Upper lobe of left lung (tissue), 4 donors: Measurements from ENCODE around the gene DMRTA2.

Experiments
- POLR2AphosphoS5 ChIP-seq, 2 donors: sonication (generic); formaldehyde crosslinking; IDR thresholded peaks; one replicate each; pipeline ENCODE4 v1.5.1; 2017; ENCODE audit warnings: antibody characterized with exemption in 2 of 2
- TF ChIP-seq, protein P1 (sequence below), 6 experiments: fragments of 450-650 bp in 4 of 6; fragments of 200-600 bp in 2 of 6; sonication (generic) in 2 of 6; IDR thresholded peaks; one replicate each; pipeline ENCODE4 v1.5.1; 2016 to 2019; ENCODE audit warnings: antibody characterized with exemption in 6 of 6

DNA sequence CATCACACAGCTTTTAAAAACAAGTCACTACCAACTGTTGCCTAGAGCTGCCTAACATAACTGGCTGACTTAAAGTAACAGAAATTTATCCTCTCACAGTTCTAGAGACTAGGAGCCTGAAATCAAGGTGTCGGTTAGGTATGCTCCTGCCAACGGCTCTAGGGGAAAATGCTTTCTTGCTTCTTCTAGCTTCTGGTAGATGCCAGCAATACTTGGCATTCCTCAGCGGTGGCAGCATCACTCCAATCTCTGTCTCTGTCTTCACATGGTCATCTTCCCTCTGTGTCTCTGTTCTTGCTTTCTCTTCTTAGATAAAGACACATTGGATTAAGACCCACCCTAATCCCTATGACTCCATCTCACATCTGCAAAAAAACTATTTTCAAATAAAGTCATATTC lies 51.5 kb downstream of the DMRTA2 start:
- TF ChIP-seq POLR2AphosphoS5 (IDR thresholded peaks at IDR 0.05), result no peak
- TF ChIP-seq, protein P1, sequence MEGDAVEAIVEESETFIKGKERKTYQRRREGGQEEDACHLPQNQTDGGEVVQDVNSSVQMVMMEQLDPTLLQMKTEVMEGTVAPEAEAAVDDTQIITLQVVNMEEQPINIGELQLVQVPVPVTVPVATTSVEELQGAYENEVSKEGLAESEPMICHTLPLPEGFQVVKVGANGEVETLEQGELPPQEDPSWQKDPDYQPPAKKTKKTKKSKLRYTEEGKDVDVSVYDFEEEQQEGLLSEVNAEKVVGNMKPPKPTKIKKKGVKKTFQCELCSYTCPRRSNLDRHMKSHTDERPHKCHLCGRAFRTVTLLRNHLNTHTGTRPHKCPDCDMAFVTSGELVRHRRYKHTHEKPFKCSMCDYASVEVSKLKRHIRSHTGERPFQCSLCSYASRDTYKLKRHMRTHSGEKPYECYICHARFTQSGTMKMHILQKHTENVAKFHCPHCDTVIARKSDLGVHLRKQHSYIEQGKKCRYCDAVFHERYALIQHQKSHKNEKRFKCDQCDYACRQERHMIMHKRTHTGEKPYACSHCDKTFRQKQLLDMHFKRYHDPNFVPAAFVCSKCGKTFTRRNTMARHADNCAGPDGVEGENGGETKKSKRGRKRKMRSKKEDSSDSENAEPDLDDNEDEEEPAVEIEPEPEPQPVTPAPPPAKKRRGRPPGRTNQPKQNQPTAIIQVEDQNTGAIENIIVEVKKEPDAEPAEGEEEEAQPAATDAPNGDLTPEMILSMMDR (IDR thresholded peaks at IDR 0.05), result no peak
